HG03439 (cell line): ENCODE data around the gene PRRG3.
"Not testable (repeated sequence)": the region's sequence is repeated elsewhere in the genome, so short reads cannot be mapped to it uniquely, and the experiment has no call there.

Experiments used
- ATAC-seq: cut with Tn5 transposase; IDR thresholded peaks from one replicate; pipeline ENCODE4 v1.9.1; 2021; ENCODE audit warnings: mild to moderate bottlenecking, moderate library complexity; ENCODE audit not compliant: unreplicated experiment

Gene PRRG3

DNA sequence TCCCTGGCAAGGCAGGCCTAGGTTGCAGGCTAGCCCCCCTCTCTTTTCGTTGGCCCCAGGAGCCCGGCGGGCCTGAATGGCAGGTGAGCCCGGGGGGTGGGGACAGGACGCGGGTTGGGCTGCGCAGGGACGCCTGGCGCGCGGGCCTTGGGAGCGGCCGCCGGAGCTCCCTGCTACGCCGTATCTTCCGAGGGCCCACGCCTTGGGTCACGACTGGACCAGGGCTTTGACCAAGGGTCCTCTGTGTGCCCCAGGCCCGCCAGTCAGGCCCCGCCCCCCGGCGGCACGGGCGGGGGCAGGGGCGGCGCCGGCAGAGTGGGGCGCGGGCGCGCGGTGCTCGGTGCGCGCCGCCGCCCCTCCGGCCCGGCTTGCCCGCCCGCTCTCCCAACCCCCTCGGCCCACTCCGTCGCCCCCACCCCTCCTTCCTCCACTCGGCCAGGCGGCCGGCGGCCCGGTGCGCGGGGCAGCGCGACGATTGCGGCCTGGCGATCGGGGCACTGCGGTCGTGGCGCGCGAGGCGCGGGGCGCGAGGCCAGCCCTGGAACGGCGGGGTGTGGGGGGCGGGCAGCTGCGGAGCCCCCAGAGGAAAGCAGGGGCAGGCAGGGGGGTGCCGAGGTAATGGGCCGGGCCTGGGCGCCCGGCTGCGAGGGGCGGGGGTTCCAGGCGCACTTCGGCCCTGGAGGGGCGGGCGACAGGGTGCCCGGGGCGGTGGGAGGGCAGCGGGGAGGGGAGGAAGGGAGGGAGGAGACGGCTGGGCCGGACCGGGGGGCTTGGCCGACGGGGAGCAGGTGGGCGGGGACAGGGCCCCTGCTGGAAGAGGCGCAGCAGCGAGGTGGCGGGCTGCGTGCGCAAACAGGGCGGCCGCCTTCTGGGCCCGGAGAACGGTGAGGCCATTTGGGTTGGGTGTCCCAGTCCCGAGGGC, at the start of gene PRRG3:
Gene PRRG3, plus strand, starts transcription at position 798 of the 922 bp plus-strand sequence. CDS start 3,357 bp downstream, outside the sequence.
- ATAC-seq, result no peak

DNA sequence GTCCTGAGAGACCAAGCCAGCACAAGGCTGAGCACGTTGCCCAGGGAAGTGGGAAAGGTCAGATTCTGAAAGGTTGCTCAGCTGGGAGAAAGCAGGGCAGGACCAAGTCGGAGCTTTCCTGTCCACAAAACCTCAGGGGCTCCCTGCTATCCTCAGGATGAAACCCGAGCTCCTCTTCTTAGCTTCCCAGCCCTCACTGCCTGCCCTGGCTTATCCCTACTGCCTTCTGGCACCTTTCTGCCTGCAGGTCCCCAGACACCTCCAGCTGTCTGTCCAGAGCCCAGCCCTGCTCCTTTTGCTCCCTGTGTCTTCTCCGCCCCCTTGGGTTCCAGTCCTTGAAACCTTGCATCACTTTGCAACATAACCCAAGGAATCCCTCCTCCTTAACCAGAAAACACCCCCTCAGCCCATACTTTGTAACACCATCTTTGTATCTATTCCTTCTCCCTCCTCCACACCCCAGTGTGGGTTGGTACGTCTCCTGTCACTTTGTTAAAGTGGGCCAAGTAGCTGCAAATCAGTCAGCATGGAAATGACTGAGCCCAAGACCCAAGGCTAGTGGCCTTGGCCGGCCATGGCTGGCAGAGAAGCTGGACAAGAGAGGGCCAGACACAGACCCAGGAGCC, 20.0 kb upstream of the PRRG3 start:
- ATAC-seq, result no peak

DNA sequence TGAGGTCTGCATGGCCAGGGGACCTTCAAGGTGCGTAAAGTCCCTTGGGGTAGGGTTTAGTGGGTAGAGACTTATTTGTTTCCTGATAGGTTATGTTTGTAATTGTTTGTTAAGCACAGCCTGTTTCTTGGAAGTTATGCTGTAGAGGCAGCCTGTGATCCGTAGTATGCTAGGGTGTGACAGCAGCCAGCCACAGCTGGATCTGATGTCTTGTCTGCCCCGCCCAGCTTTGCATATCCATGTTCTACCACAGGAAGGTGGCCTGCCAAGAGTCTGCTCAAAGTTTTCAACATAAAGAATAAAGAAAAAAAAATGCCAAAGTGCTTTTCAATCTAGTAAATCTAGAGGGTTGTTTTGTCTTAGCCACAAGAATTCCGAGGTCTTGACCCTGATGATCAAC, 19.1 kb upstream of the PRRG3 start:
- no peak for ATAC-seq

DNA sequence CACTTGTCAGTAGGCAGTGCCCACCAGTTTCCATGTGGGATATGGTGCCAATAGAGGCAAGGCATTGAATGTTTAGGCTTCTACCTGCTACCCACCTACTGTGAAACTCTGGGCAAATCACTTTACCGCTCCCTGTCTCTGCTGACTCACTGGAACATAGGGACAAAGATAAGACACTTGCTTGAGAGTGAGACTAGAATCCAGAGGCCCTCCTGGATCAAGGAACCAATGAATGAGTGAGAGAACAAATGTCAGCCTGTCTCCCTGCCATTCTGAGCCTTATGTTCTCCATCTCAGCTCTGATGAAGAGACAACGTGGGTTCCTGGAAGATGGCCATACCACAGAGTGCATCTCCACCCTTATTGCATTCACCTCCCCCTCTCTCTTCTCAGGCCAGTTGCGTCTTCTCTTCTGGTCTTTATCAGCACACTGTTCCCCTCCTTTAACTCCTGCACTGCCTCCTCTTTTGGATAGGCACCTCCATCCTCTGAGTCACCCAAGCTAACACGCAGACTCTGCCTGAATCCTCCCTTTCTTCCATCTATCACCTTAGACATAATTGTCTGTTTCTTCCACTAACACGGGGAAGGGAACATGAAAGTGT, 15.4 kb upstream of the PRRG3 start:
- ATAC-seq, result no peak

DNA sequence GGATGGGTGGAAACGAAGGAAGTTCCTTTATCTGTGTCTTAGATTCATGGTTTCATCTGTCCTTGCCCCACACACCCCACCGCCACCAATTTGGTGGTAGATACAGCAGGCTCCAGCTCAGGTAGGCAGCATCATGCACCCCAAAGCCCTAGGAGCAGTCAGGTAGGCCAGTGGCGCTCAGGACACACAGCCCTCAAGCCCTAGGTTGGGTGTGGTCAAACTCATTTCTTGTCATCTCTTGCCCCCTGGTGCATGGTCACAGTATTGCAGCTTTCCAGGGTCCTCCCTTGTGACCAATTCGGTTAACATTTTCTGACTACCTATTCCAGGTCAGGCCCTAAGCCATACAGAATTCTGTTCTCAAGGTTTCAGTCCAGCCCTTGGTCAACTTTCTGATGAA, 14.5 kb upstream of the PRRG3 start:
- ATAC-seq, result no peak

DNA sequence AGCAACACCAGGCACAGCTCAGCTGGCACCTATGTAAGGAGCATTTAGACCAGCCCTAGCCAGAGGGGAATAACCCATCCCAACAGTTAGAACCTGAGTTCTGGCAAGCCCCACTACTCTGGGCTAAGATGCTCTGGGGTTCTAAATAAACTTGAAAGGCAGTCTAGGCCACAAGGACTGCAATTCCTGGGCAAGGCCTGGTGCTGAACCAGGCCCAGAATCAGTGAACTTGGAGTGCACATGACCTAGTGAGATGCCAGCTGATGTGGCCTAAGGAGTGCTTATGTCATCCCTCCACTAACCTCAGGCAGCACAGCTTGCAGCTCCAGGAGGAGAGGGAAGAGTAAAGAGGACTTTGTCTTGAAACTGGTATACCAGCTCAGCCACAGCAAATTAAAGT, 7.6 kb upstream of the PRRG3 start:
- no peak for ATAC-seq

DNA sequence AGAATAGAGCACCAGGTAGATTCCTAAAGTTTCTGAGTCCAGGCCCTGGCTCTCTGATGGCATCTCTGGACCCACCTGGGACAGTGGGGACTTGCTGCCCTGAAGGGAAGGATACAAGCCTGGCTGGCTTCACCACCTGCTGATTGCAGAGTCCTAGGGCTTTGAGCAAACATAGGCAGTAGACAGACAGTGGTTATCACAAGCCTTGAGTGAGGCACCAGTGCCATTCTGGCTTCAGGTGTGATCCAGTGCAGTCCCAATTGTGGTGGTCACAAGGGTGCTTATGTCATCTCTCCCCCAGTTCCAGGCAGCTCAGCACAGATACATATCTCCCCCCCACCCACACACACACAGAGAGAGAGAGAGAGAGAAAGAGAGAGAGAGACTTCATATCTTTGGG, 6.6 kb upstream of the PRRG3 start:
- ATAC-seq, result no peak

DNA sequence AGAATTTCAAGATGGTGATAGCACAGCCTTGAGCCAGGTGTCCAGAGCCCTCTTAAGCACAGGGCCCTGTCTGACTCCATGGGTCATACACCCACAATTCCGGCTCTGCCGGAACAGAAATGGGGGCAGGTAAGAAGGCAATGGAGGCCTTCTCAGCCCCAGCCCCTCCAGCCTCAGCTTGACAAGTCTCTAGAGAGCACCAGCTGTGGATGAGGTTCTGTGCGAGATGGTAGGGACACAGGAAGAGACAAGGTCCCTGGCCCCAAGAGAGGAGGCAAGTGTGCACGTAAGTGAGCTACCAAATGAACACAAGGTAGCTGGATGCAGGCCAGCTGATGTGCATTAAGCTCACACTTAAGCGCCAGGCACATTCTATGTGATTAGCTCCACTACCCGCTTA, 2.4 kb upstream of the PRRG3 start:
- no peak for ATAC-seq

DNA sequence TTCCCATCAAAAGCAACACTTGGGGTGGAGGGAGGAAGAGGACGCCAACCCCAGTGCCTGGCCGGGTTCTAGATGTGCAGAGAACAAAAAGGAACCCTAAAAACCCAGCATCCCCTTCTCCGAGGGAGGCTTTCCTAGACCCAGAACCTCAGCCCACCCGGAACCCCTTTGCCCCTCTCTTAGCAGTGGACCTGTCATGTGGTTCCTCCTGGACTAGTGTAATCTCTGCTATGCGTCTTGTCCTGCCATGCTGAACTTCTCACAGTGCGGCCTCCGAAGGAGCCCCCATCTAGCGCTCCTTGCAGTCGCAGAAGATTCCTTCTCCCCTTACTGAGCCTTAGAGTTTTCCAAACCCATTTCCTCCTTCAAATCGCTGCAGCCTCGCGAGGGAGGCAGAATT, 1.1 kb upstream of the PRRG3 start:
- no peak for ATAC-seq

DNA sequence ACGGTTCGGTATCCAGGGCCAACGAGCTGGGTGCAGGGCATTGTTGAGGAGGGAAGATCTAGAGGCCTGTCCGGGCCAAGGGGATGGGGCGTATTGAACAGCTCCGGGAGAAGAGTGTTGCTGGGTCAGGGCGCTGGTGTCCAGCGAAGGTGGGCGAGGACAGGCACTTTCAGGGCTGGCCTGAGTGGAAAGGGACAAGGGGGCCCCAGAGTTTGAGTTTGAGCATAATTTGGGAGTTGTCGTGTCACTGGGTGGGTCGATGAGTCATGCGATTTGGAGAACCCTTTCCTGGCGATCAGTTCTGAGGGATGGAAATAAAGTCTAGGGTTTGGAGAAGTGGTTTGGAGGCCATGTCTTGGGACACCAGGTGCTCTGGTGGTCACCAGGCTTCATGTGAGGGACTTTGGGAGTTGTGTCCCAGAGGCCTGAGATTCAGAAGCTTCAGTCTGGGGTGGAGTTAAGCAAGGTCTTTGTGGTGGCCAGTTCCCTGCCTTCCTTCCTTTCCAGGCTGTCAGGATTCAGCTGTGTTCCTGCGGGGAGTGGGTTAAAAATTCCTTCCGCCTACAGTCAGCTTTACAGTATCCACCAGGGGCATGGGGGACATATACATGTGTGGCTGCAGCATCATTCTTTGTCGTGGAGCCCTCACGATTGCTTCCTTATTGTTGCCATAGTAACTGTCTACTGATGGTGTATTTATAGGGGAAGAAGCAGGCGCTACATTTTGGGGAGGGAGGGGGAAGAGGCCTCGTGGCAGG, 504 bp downstream of the PRRG3 start:
- no peak for ATAC-seq

DNA sequence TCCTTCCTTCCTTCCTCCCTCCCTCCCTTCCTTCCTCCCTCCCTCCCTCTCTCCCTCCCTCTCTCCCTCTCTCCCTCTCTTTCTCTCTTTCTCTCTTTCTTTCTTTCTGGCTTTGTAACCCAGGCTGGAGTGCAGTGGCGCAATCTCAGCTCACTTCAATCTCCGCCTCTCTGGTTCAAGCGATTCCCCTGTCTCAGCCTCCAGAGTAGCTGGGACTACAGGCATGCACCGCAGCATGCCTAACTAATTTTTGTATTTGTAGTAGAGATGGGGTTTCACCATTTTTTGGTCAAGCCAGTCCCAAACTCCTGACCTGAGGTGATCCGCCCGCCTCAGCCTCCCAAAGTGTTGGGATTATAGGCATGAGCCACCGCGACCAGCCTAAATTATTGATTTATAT, 1.8 kb downstream of the PRRG3 start:
- not testable (repeated sequence) for ATAC-seq

DNA sequence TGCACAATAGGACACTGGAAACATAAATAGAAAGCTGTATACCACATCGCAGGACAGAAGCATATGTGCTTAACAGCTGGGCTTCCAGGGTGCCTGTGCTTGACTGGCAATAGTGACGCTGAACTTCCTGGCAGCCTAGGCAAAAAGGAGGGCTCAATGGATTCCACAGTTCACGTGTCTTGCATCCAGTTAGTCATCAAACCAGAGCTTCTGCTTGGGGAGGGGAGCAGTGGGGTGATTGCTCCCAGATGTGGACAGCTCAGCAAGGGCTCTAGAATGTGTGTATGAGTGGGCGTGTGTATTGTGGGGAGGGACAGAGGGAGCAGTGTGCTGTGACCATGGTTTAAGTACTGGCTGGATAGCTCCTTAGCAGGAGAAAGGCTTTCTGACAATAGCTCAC, 2.3 kb downstream of the PRRG3 start:
- no peak for ATAC-seq

DNA sequence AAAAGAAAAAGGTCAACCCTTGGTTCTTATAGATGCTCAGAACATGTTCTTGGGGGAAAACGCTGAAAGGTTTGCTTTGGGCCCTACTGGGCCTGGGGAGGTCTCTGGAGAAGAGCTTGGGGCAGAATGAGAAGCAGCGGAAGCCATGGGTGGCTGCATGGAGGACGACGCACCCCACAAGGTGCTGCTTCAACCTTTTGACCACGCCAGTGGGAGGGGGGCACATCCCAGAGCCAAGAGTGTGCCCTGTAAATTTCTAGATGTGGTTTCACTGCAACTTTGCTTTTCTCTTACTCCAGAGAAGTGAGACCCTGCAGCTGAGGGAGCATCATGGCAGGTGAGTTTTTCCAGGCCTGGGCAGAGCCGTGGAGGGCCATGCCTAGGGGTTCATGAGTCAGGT, 3.2 kb downstream of the PRRG3 start:
- no peak for ATAC-seq

DNA sequence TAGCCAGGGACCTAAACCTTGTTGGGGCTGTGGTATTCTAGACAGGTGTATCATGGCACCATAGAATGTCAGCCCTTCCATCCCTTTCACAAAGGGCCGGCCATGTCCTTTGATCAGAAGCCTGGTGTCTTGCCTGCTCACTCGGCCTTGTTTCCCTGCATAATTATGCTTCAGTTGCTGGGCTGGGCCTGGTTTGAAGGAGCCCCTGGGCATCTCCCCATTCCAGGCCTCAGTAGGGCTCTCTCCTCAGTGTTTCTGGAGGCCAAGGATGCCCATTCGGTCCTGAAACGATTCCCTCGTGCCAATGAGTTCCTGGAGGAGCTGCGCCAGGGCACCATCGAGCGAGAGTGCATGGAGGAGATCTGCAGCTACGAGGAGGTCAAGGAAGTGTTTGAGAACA, 4.5 kb downstream of the PRRG3 start:
- ATAC-seq, result no peak

DNA sequence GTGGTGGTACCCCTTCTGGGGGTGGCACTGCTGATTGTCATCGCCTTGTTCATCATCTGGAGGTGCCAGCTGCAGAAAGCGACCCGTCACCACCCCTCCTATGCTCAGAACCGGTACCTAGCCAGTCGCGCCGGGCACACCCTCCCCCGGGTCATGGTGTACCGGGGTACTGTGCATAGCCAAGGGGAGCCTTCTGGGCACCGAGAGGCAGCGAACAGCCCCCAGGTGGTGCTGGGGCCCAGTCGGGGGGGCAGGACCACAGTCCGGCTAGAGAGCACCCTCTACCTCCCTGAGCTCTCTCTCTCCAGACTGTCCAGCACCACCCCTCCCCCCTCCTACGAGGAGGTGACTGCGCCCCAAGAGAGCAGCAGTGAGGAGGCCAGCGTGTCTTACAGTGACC, 5.3 kb downstream of the PRRG3 start:
- ATAC-seq, result no peak

DNA sequence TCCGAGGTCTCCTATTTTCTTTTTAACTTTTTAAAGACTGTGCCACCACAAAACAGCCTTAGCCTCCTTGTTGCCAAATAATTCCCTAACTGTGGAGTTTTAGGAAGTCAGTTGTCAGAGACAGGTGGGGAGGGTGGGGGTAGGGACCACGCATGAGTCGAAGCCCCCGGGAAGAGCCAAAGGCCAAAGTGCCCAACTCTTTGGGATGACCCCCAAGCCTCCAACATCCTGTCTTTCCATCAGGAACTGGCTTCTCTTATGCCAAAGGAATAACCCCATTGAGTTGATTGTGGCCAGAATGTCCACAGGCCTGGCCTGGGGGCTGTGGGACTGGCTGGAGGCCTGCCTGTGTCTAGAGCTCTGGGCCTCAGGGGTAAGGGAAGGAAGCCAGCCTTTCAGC, 5.8 kb downstream of the PRRG3 start:
- ATAC-seq, result no peak

DNA sequence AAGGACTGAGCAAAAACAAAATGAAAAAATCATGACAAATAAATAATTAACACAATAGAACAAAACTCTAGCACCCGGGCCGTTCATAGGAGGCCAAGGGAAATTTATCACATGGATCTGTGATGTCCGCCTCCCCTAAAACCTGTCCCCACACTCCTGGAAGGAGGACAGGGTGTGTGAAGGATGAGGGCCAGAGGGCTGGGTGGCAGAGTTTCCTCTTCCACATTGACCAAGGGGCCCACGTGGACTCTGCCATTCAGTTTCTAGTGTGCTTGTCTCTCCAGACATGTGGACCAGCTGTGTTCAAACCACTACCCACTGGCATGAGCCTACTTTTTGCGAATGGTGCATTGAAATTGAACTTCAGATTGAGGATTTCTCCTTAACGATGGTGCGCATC, 6.3 kb downstream of the PRRG3 start:
- no peak for ATAC-seq

DNA sequence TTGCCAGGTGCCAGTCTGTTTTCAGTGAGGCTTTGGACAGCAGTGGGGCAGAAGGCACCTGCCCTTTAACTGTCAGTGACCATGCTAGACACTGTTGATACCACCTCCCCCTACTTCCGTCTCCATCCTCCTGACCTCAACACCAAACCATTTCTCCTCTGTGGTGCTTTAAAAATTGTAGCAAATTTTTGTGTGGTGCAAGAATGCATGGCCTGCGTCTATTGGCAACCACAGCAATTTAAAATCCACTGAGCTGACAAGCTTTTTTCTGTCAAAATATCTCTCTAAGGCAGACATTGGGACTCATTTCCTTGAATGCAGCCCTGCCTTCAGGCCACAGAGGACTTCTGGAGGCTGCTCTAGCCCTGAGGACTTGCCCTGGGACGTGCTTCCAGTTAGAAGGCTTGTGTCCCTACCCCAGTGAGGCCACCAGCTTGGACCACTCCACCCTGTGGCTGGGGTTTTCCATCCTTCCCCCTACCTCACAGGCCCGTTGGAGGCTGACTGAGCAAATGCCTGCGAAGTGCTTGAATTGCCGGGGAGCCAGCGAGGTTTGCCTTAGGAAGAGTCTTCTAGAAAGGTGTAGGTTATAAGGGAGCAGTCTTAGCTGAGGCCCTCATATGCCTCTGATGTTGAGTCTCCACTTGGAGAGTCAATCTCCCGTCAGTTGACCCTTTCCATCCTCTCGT, 6.9 kb downstream of the PRRG3 start:
- no peak for ATAC-seq

DNA sequence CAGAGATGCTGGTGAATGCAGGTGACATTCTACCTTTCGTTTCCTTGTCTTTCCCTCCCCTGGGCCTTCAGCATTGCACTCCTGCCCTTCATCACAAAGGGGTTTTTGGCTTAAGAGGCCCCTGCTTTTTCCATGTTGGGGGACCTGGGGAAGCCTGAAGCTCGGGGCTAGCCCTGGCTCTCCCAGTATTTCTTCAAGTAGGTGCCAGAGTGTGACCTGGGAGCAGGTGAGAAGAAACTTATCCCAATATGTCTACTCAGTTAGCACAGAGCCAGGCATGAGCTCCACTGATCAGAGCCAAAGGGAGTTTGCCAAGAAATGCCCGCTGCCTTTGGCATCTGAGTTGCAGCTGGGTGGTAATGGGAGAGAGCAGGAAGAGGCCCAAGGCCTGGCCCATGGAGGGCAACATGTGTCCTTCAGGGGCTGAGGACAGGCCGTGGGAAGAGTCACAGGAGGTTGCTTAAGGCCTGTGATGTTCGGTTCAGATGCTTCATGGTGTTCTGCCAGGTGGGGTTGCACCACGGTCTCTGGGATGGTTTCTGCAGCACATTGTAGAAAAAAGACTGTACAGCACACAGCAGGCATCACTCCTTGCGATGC, 7.6 kb downstream of the PRRG3 start:
- no peak for ATAC-seq

DNA sequence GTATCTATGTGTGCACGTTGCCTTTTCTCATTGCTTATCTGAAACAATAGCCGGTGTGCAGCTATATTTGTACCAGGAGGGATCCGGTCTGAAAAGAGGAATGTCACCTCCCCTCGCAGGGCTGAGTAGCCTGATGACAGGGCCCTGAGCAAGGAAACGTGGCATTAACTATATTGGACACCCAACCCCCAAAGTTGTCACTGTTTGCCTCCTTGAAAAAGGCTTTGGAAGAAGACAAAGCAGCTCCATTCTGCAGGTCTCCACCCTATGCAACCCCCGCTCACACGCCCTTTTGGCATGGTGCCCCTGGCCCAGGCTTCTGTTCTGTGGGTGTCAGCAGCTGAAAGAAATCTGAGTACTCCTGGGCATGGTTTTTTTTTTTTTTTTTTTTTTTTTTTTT, 8.2 kb downstream of the PRRG3 start:
- no peak for ATAC-seq
